Activated CD4-positive, alpha-beta T cell treated with anti-CD3 and anti-CD28 coated beads, Interleukin-2, amount 10 ng/mL, durations not matched to agents 24 days and 14 days (primary cell): ENCODE data around the gene UFC1. TPM values are rescaled to one million over a fixed set of nuclear protein-coding genes. Genes with fewer than 3 reads are reported as not detected.

Experiments used
- total RNA-seq: library from RNA; stranded (reverse); gene quantifications from 2 replicates; pipeline ENCODE4 v1.2.3, GENCODE V29; 2022

Gene UFC1
- total RNA-seq, 1 donor from 2014 or later: 86.6 TPM

Other genes starting within 250 kb of the UFC1 start
- not detected in 2 replicates for gene ITLN2, start 199.2 kb upstream of the UFC1 start, total RNA-seq
- 9.1 and 21.4 TPM in 2 replicates for gene F11R, start 132.8 kb upstream of the UFC1 start, total RNA-seq
- gene TSTD1, start 115.0 kb upstream of the UFC1 start, total RNA-seq: 41.7 and 49.7 TPM in 2 replicates
- 46.5 and 48.6 TPM in 2 replicates for gene USF1, start 108.0 kb upstream of the UFC1 start, total RNA-seq
- 134 and 139 TPM in 2 replicates for gene ARHGAP30, start 84.1 kb upstream of the UFC1 start, total RNA-seq
- gene NECTIN4, start 64.4 kb upstream of the UFC1 start, total RNA-seq: 0.05 TPM in 1 of 2 replicates, not detected in the other
- gene KLHDC9, start 55.6 kb upstream of the UFC1 start, total RNA-seq: not detected in 2 replicates
- 173 and 178 TPM in 2 replicates for gene PFDN2, start 35.9 kb upstream of the UFC1 start, total RNA-seq
- 46.7 and 48.2 TPM in 2 replicates for gene NIT1, start 35.9 kb upstream of the UFC1 start, total RNA-seq
- gene DEDD, start 21.3 kb upstream of the UFC1 start, total RNA-seq: 45.7 and 46.2 TPM in 2 replicates
- gene USP21, start 5.5 kb downstream of the UFC1 start, total RNA-seq: 32.7 and 34.7 TPM in 2 replicates
- gene PPOX, start 12.4 kb downstream of the UFC1 start, total RNA-seq: 28.6 and 31.1 TPM in 2 replicates
- 65.1 and 69.9 TPM in 2 replicates for gene B4GALT3, start 23.5 kb downstream of the UFC1 start, total RNA-seq
- 0.33 and 0.66 TPM in 2 replicates for gene ADAMTS4, start 45.1 kb downstream of the UFC1 start, total RNA-seq
- gene NDUFS2, start 48.4 kb downstream of the UFC1 start, total RNA-seq: 88.4 and 89.6 TPM in 2 replicates
- 0.63 TPM in 1 of 2 replicates, not detected in the other for gene FCER1G, start 61.3 kb downstream of the UFC1 start, total RNA-seq
- gene APOA2, start 69.7 kb downstream of the UFC1 start, total RNA-seq: not detected in 2 replicates
- gene TOMM40L, start 72.1 kb downstream of the UFC1 start, total RNA-seq: 25.6 and 28.4 TPM in 2 replicates
- gene NR1I3, start 84.2 kb downstream of the UFC1 start, total RNA-seq: not detected in 2 replicates
- gene PCP4L1, start 104.8 kb downstream of the UFC1 start, total RNA-seq: 0.14 TPM in 1 of 2 replicates, not detected in the other
- gene MPZ, start 156.0 kb downstream of the UFC1 start, total RNA-seq: 2.8 and 3.0 TPM in 2 replicates
- 174 and 182 TPM in 2 replicates for gene SDHC, start 160.4 kb downstream of the UFC1 start, total RNA-seq
- gene CFAP126, start 213.9 kb downstream of the UFC1 start, total RNA-seq: not detected in 2 replicates